Activated naive CD8-positive, alpha-beta T cell treated with anti-CD3 and anti-CD28 coated beads, Interleukin-2, amount 50 U/mL, for 24 hours (primary cell): ENCODE results near the gene GNG8.
A peak's percentile ranks its signal among the peaks of the same experiment; 100 is the strongest.

Experiments
- ATAC-seq: fragments of 150-1000 bp; cut with Tn5 transposase; one replicate; pipeline ENCODE4 v1.10.0; 2021
- DNase-seq: peaks from one replicate; pipeline ENCODE4 v3.0.0; 2021
- H3K27ac Mint-ChIP-seq: one replicate; pipeline ENCODE4 v1.8.0; 2021; ENCODE audit warnings: mild to moderate bottlenecking, mixed read lengths
- H3K27me3 Mint-ChIP-seq: one replicate; pipeline ENCODE4 v1.8.0; 2021; ENCODE audit warnings: mixed read lengths
- H3K36me3 Mint-ChIP-seq: one replicate; pipeline ENCODE4 v1.8.0; 2021; ENCODE audit warnings: low read depth, mixed read lengths
- H3K4me1 Mint-ChIP-seq: one replicate; pipeline ENCODE4 v1.8.0; 2021; ENCODE audit warnings: mixed read lengths
- H3K4me3 Mint-ChIP-seq: one replicate; pipeline ENCODE4 v1.8.0; 2021; ENCODE audit warnings: mild to moderate bottlenecking, moderate library complexity, mixed read lengths
- H3K9me3 Mint-ChIP-seq: one replicate; pipeline ENCODE4 v1.8.0; 2021; ENCODE audit warnings: mixed read lengths

The GNG8 gene

DNA sequence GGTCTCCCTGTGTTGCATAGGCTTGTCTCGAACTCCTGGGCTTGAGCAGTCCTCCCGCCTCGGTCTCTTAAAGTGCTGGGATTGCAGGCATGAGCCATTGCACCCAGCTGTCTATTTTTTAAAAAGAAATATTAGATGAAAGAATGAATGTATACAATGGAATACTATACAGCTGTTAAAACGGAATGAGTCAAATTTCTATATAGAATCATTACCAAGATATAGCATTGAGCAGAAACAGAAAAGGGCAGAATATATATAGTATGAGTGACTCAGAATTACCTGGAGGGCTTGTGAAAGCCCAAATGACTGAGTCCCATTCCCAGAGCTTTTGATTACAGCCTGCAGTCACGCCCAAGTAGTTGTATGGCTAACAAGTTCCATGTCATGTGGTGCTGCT lies 20.5 kb upstream of the GNG8 start:
- no peaks in the 10 kb centered on the region for H3K36me3 Mint-ChIP-seq
- no peaks in the 10 kb centered on the region for H3K9me3 Mint-ChIP-seq
- H3K27ac Mint-ChIP-seq, result peak overlapping the region; percentile 40
- peaks cover 35% of the 10 kb centered on the region for H3K27me3 Mint-ChIP-seq
- ATAC-seq (peak; percentile 9), DNase-seq (no peak)
- peaks cover 21% of the 10 kb centered on the region for H3K4me1 Mint-ChIP-seq
- no peak overlapping the region for H3K4me3 Mint-ChIP-seq

DNA sequence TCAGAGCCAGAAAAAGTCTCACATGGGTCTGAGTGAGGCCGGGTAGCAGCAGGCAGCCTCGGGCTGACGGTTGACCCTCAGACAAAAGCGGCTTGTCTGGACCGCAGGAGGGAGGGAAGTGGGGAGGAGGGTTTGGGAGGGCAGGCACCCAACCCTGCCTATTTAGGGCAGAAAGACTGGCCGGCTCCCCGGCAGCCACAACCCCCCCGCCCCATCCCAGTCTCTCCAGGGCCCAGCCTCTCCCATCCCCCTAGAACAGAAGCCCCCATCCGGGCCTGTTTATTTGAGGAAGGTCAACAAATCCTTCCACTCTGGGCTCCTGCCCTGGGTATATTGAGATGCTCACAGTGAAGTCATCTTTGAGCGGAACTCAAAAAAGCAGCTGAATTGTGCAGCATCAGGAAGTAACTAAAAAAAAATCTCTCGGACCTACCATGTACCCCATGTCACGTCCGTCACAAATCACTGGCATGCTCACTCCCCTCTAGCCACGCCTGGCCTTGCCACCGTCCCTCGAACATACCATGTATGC lies 18.7 kb upstream of the GNG8 start:
- Mint-ChIP-seq H3K4me3 (no peak overlapping the region), H3K27ac (no peak overlapping the region), H3K9me3 (no peaks in the 10 kb centered on the region), H3K27me3 (peaks cover 46% of the 10 kb centered on the region), H3K36me3 (no peaks in the 10 kb centered on the region), H3K4me1 (peaks cover 12% of the 10 kb centered on the region)
- ATAC-seq (no peak), DNase-seq (no peak)

DNA sequence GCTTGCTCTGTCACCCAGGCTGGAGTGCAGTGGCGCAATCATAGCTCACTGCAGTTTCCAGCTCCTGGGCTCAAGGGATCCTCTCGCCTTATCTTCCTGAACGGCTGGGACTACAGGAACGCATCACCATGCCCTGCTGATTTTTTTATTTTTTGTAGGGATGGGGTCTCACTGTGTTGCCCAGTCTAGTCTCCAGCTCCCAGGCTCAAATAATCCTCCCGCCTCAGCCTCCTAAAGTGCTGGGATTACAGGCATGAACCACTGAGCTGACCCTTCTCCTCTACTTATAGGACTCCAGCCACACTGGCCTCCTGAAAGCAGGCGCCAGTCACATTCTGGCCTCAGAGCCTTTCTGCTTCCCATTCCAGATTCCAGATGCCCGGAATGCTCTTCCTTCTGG lies 14.4 kb upstream of the GNG8 start:
- Mint-ChIP-seq H3K4me3 (no peak overlapping the region), H3K36me3 (peaks cover 3% of the 10 kb centered on the region), H3K4me1 (peaks cover 10% of the 10 kb centered on the region), H3K27ac (no peak overlapping the region), H3K9me3 (peaks cover 4% of the 10 kb centered on the region), H3K27me3 (peaks cover 52% of the 10 kb centered on the region)
- DNase-seq, result no peak
- no peak for ATAC-seq

DNA sequence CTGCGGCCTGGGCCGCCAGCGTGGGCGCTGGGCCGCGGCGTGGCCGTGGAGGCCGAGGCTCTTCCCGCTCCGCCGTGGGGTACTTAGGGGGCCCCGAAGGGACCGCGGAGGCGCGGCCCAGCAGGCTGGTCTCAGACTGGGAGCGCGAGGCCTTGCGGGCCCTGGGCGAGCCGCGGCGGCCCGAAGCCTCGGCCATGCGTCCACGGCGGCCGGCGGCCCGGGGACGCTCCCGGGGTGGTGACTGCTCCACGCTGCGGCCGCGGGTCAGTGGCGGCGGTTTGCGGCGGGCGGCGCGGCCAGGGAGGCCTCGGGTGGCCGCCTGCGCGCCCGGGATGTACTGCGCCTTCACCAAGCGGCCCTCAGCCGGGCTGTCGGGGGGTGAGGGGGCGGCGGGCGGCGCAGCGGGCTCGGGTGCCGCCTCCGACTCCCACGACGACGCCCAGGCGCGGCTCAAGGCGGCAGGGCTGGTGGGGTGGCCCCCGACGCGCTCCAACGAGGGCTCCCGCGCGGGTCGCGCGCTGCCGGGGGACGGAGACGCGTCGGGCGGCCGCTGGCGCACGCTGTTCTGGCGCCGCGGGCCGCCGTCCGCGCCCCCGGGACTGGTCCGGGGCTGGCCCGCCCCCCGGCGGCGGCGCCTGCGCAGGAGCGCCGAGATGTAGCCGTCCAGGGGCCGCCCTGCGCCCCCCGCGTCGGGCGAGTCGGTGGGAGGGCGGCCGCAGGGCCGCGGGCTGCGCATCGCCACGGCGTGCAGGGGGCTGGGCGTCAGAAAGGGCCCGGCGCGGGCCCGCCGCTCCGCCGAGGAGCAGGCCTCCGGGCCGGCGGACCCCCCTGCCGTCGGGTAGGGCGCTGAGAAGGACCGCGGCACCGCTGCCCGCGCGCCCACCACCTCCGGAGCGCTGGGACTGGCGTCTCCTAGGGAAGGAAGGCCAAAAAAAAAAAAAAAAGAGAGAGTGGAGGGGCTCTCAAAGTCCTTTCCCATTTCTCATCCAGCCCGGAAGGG lies 13.3 kb upstream of the GNG8 start:
- no peak overlapping the region for H3K4me3 Mint-ChIP-seq
- H3K9me3 Mint-ChIP-seq, result peaks cover 4% of the 10 kb centered on the region
- H3K36me3 Mint-ChIP-seq, result peaks cover 3% of the 10 kb centered on the region
- no peak for DNase-seq
- H3K4me1 Mint-ChIP-seq, result peaks cover 10% of the 10 kb centered on the region
- peaks cover 51% of the 10 kb centered on the region for H3K27me3 Mint-ChIP-seq
- no peak overlapping the region for H3K27ac Mint-ChIP-seq
- no peak for ATAC-seq

DNA sequence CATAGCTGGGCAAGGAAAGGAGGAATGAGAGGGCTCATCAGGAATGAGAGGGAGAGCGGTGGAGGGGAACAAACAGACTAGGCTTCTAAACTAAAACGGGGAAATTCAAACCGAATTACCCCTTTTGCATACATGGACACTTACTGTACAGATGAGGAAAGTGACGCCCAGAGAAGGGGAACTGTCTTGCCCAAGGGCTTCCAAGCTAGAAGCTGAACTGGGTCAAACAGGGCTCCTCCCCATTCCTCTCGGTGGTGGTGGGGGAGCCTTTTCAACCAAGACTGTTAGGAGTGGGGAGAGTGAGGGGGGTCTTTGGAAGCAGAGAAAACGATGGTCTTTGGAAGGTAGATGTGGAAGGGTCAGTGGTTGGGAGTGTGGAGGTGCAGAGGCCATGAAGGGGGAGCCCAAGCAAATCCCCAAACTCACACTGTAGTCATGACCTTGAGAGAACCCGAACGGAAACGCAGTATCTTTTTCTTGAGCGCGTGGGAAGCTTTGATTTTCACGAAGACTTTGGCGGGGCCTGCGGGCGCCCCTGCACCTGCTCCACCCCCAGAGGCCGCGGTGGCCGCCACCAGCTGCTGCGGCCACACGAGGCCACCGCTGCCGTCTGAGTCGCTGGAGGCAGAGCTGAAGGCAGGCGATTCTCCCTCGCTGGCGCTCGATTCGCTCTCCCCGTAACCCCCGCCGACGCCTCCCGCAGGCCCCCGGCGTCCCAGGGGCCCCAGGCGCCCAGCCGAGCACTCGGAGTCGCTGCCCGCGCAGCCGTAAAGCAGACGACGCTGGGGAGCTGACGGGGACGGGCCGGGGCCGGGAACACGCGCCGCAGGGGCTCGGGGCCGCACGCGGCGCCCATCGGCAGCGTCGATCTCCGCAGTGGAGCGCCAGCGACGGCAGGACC lies 12.3 kb upstream of the GNG8 start:
- H3K27ac Mint-ChIP-seq, result no peak overlapping the region
- H3K27me3 Mint-ChIP-seq, result peaks cover 48% of the 10 kb centered on the region
- peaks cover 3% of the 10 kb centered on the region for H3K36me3 Mint-ChIP-seq
- H3K4me3 Mint-ChIP-seq, result peak overlapping the region; percentile 2
- peaks cover 4% of the 10 kb centered on the region for H3K9me3 Mint-ChIP-seq
- H3K4me1 Mint-ChIP-seq, result peaks cover 10% of the 10 kb centered on the region
- DNase-seq, result no peak
- ATAC-seq, result no peak

DNA sequence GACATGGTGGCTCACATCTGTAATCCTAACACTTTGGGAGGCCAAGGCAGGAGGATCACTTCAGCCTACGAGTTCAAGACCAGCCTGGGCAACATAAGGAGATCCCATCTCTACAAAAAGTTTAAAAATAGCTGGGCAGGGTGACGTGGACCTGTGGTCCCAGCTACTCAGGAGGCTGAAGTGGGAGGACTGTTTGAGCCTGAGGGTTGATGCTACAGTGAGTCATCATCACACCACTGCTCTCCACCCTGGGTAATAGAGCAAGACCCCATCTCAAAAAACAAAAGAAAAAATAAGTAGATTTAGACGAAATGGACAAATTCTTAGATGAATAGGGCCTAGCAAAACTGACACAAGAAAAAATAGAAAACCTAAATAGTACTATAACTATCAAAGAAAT lies 10.4 kb upstream of the GNG8 start:
- peaks cover 4% of the 10 kb centered on the region for H3K9me3 Mint-ChIP-seq
- no peak overlapping the region for H3K27ac Mint-ChIP-seq
- DNase-seq (no peak), ATAC-seq (no peak)
- H3K36me3 Mint-ChIP-seq, result peaks cover 3% of the 10 kb centered on the region
- peaks cover 42% of the 10 kb centered on the region for H3K27me3 Mint-ChIP-seq
- no peak overlapping the region for H3K4me3 Mint-ChIP-seq
- H3K4me1 Mint-ChIP-seq, result peaks cover 10% of the 10 kb centered on the region

DNA sequence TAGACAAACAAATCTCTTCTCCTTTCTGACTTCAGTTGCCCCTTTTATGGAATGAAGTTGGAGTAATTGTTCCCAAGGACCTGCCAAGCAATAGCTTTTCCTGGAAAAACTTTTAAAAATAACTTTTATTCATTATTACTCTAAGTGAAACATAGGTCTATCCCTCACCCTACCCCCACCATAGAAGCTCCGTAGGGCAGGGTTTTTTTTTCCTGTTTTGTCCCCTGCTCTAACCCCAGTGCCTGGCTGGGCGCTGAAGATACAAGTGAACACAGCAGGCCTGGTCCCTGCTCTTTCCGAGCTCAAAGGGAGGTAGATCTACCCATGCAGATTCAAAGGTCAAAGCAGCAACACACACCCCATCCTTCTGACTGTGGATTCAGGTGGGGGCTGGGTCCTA lies 8.7 kb upstream of the GNG8 start:
- Mint-ChIP-seq H3K27me3 (peaks cover 34% of the 10 kb centered on the region), H3K4me3 (no peak overlapping the region), H3K4me1 (peaks cover 13% of the 10 kb centered on the region), H3K9me3 (peaks cover 4% of the 10 kb centered on the region), H3K36me3 (peaks cover 3% of the 10 kb centered on the region), H3K27ac (no peak overlapping the region)
- no peak for DNase-seq
- ATAC-seq, result no peak

DNA sequence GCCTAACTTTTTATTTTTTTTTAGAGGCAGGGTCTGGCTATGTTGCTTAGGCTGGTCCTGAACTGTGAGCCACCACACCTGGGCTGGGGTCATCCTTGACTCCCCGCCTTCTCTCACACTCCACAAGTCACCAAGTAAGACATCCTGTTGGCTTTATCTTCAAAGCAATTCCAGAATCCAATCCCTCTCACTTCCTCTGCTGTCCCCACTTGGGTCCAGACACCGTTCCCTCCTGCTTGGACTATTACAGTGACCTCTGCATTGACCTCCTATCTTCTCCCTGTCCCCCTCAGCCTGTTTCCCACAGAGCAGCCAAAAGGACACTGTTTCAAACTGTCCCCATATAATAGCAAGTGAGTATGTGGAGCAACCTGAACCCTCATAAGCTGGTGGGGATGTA lies 4.7 kb upstream of the GNG8 start:
- H3K27me3 Mint-ChIP-seq, result peaks cover 16% of the 10 kb centered on the region
- peak overlapping the region; percentile 19 for H3K4me3 Mint-ChIP-seq
- no peak for DNase-seq
- H3K27ac Mint-ChIP-seq, result peak overlapping the region; percentile 28
- H3K4me1 Mint-ChIP-seq, result peaks cover 11% of the 10 kb centered on the region
- no peak for ATAC-seq
- H3K36me3 Mint-ChIP-seq, result no peaks in the 10 kb centered on the region
- H3K9me3 Mint-ChIP-seq, result no peaks in the 10 kb centered on the region

DNA sequence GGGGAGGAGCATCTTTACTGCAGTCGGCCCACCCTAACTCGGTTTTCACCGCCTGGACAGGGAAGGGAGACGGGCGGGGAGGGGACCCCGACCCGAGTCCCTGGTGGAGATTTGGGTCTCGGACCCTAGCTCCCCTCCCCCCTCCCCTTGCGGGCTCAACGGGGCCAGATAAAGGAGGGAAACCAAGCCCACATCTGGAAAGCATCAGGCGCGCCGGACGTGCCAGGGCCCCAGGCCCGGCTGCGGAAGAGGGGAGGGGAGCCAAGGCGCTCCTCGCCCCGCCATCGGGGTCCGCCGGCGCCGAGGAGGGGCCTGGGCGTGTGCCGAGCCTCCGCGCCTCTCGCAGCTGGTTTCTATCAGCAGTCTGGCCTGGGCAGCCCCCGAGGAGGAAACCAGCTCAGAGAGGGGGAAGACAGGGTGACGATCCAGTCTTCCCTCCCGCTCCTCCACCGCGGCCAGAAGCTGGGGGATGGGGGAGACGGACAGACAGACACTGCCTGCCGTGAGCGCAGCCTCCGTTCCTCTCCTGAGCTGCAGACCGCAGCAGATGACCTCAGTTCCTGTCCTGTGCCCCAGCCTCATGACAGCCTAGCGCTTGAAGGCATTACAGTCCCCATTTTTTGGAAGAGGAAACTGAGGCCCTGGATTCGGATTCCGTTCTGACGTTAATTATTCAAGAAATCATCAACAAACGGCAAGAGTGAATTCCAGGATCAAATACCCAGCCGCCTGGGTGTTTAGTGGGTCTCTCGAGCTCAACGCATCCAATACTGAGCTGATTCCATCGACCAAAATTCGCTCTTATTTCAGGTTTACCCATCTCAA lies 3.6 kb upstream of the GNG8 start:
- ATAC-seq (no peak), DNase-seq (peak; percentile 60)
- Mint-ChIP-seq H3K4me3 (no peak overlapping the region), H3K27ac (no peak overlapping the region), H3K9me3 (no peaks in the 10 kb centered on the region), H3K27me3 (peaks cover 12% of the 10 kb centered on the region), H3K36me3 (no peaks in the 10 kb centered on the region), H3K4me1 (peaks cover 16% of the 10 kb centered on the region)

DNA sequence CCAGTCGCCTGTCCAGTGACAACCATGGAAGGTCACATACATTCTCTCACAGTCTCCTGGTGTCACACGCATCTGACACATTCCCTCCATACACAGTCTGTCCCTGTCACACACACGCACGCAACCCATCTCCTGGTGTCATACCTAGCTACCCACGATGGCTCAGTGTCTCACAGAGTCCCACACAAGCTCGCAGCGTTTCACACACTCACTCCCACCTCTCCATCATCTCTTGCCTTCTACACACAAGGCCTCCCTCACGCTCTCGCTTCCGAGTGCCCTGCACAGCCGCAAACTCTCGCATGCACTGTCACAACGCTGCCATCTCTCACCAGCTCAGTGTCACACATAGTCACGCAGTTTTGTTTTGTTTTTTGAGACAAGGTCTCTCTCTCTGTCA lies 1.2 kb upstream of the GNG8 start:
- ATAC-seq, result no peak
- H3K36me3 Mint-ChIP-seq, result peaks cover 9% of the 10 kb centered on the region
- no peaks in the 10 kb centered on the region for H3K9me3 Mint-ChIP-seq
- no peak overlapping the region for H3K4me3 Mint-ChIP-seq
- H3K4me1 Mint-ChIP-seq, result peaks cover 31% of the 10 kb centered on the region
- no peak for DNase-seq
- no peak overlapping the region for H3K27ac Mint-ChIP-seq
- H3K27me3 Mint-ChIP-seq, result peaks cover 10% of the 10 kb centered on the region

DNA sequence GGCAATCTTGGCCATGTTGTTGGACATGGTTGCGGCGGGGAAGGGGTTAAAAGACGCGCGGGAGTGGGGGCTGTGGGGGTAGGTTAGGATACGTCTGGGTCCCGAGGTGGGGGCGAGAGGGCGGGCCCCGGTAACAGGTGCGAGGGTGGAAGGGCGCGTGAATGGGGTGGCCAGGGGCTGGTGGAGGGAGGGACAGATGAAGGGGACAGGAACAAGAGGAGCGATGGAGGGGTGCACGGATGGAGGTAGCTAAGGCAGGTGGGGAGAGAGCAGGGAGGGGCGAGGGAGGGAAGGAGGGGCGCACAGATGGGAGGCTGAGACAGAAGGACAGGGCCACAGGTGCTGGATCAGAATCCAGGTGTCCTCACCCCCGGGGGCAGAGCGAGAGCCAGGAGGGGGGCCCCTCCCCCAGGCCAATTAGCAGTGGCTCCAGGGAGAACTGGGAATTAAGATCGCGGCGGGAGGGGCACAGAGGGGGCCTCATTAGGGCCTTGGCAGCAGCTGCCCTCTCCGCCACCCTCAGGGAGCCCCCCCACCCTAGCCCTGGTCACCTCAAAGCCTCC lies 1.3 kb downstream of the GNG8 start:
- Mint-ChIP-seq H3K4me3 (peak overlapping the region; percentile 81), H3K27me3 (peaks cover 3% of the 10 kb centered on the region), H3K36me3 (peaks cover 9% of the 10 kb centered on the region), H3K4me1 (peaks cover 24% of the 10 kb centered on the region), H3K27ac (no peak overlapping the region), H3K9me3 (no peaks in the 10 kb centered on the region)
- ATAC-seq, result no peak
- no peak for DNase-seq

DNA sequence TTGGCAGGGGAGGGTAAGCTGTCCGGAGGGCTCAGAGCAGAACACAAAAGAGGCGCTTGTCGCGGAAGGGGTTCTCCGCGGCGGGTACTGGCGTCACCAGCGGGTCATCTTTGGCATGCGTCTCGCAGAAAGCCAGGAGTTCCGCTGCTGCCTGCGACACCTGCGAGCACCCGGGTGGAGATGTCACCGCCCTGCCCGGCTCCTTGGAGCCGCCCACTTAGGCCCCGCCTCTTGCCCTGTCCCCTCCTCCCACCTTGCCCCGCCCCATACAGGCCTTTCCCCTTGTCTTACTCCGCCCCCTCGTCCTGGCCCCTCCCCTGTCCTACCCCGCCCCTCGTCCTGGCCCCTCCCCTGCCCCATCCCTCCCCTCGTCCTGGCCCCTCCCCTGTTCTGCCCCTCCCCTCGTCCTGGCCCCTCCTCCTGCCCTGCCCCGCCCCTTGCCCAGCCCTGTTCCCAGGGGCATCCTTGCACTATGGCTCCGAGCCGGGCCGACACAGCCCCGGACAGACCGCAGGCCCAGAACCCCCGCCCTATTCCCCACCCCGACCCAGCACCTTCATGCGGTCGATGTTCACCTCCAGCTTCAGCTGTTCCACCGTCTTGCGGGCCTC lies 1.9 kb downstream of the GNG8 start:
- H3K4me1 Mint-ChIP-seq, result peaks cover 22% of the 10 kb centered on the region
- H3K27me3 Mint-ChIP-seq, result peaks cover 3% of the 10 kb centered on the region
- ATAC-seq, result peak; percentile 18
- H3K27ac Mint-ChIP-seq, result no peak overlapping the region
- H3K9me3 Mint-ChIP-seq, result no peaks in the 10 kb centered on the region
- H3K4me3 Mint-ChIP-seq, result peak overlapping the region; percentile 81
- H3K36me3 Mint-ChIP-seq, result peaks cover 9% of the 10 kb centered on the region
- DNase-seq, result peak; percentile 97

DNA sequence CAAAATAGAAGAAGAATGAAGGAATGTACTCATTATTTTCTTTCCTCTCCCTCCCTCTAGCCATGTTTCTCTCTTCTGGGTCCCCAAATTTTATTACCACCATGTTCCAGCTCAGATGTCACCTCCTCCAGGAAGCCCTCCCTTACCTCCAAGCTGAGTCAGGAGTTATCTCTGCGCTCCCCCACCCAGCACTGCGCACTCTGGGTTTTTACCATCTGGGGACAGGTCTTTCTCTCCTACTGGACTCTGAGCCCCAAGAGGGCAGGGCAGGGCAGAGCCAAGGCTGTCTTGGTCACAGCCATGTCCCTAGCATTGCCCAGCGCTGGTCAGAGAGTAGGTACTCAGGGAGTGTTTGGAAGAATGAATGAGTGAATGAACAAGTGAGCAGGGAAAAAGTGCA lies 2.9 kb downstream of the GNG8 start:
- Mint-ChIP-seq H3K4me1 (peaks cover 27% of the 10 kb centered on the region), H3K27me3 (peaks cover 3% of the 10 kb centered on the region), H3K36me3 (peaks cover 9% of the 10 kb centered on the region), H3K9me3 (no peaks in the 10 kb centered on the region), H3K27ac (no peak overlapping the region), H3K4me3 (peak overlapping the region; percentile 81)
- DNase-seq (no peak), ATAC-seq (no peak)
